ENCODE data around the gene C2orf42.
"Not testable (repeated sequence)": the region's sequence is repeated elsewhere in the genome, so short reads cannot be mapped to it uniquely, and the experiment has no call there.

DNA sequence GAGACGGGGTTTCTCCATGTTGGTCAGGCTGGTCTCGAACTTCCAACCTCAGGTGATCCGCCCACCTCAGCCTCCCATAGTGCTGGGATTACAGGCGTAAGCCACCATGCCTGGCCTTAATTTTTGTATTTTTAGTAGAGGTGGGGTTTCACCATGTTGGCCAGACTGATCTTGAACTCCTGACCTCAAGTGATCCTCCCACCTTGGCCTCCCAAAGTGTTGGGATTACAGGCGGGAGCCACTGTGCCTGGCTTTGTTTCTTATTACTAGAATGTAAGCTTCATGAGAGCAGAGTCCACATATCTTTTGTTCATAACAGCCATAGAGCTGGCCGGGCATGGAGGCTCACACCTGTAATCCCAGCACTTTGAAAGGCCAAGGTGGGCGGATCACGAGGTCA is 84.7 kb downstream of the C2orf42 start:
- TF ChIP-seq, protein P1, sequence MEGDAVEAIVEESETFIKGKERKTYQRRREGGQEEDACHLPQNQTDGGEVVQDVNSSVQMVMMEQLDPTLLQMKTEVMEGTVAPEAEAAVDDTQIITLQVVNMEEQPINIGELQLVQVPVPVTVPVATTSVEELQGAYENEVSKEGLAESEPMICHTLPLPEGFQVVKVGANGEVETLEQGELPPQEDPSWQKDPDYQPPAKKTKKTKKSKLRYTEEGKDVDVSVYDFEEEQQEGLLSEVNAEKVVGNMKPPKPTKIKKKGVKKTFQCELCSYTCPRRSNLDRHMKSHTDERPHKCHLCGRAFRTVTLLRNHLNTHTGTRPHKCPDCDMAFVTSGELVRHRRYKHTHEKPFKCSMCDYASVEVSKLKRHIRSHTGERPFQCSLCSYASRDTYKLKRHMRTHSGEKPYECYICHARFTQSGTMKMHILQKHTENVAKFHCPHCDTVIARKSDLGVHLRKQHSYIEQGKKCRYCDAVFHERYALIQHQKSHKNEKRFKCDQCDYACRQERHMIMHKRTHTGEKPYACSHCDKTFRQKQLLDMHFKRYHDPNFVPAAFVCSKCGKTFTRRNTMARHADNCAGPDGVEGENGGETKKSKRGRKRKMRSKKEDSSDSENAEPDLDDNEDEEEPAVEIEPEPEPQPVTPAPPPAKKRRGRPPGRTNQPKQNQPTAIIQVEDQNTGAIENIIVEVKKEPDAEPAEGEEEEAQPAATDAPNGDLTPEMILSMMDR (IDR thresholded peaks at IDR 0.05; ENCODE audit: borderline replicate concordance, extremely low read depth, low read length, poor library complexity, severe bottlenecking) = not testable (repeated sequence)
- TF ChIP-seq EZH2 (IDR thresholded peaks at IDR 0.05; ENCODE audit: borderline replicate concordance, low read depth, low read length, severe bottlenecking) = not testable (repeated sequence)

Data from DND-41 (cell line).